CD4-positive, alpha-beta T cell treated with Interleukin-21 for 1 hour (primary cell): Measurements from ENCODE around the gene CEP295NL.

Experiments
- DNase-seq: peaks from one replicate; pipeline ENCODE4 v3.0.0-alpha.2; 2020

CEP295NL gene

DNA sequence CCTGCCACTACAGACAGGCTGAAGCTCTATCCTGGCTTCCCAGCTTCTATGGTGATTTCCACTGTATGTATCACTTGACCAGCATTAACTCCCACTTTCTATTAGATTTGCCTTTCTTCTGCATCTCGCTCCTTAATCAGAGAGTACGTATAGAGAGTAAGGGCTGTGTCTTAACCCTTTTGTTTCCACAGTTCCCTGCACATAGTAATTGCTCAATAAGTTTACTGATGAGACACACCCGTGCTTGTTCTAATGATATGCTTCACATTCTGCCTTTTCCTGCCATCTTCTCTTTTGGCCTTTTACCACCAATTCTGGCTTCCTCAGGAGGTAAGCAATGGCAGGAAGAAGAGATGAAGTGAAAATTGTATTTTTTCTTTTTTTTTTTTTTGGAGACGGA, 41.8 kb downstream of the CEP295NL start:
- no peak for DNase-seq

DNA sequence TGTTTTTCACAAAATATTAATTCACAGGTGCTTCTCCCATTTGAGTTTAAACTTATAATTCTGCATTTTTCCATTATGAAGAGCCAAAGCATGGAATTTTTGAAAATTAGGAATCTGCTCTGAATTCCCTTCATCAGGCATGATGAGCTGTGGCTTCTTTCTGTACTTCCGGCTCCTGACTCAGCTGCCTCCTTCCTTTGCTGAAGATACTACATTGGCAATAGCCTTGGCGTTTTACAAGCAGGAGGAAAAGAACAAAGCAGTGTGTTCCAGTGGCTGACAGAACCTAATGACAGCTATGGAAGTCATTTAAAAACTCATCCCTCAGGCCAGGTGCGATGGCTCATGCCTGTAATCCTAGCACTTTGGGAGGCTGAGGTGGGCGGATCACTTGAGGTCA, 44.0 kb downstream of the CEP295NL start:
- no peak for DNase-seq

DNA sequence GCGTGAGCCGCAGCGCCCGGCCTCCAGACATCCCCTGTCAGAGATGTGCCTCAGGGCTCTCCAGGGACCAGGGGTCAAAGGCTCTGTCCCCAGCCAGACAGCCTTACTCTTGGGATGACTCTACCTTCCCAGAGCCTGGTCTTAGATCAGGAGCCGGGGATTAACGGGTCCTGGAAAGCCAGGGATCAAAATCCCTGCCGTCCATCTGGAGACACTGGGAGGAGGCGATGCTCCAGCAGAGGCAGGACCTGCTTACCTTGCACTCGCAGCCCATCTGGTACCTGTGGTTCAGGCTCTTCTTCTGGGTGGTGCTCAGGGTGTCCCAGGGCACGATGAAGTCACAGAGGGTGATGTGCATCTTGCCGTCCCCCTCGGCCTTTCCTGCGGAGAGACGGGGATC, 45.7 kb downstream of the CEP295NL start:
- no peak for DNase-seq

DNA sequence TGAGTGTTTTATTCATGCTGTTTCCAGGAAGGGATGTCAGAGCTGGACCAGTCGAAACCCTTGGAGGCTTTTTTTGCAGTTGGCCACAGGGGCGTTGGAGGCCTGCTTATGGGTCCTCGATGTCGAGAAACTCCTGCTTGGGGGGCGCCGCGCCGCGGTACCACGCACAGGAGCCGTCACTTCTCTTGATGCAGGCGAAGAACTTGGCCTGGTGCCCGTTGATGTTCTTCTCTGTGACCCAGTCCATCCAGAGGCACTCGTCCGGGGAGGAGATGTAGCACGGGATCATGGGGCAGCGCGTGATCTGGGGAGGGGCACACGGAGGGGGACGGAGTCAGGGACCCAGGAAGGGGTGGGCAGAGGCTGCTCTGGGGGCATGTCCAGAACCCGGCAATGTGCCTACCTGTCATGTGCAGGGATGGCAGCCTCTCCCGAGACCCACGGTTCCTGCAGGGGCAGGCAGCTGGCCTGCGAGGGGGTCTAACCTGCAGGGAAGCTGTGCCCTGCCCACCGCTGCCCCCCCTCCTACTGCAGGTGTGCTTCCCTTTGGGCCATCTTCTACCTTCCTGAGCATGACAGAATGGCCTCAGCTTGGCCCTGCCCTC, 47.3 kb downstream of the CEP295NL start:
- no peak for DNase-seq

DNA sequence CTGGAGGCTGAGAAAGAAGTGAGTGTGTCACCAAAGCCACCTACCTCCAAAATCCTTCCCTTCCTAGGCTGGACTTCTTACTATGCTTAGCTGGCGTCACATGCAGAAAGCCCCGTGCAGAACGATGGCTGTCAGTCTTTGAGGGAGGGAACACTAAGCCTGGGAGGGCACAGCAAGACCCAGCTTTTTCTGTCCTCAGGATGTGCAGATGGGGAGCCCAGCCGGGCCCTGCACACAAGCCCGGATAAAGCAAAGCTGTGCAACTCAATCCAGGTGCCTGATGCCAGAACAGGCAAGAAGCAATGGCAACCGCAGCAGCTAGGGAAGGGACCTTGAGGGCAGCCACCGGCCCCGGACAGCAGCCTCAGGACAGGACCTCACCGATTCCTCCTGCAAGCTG, 48.5 kb downstream of the CEP295NL start:
- no peak for DNase-seq

DNA sequence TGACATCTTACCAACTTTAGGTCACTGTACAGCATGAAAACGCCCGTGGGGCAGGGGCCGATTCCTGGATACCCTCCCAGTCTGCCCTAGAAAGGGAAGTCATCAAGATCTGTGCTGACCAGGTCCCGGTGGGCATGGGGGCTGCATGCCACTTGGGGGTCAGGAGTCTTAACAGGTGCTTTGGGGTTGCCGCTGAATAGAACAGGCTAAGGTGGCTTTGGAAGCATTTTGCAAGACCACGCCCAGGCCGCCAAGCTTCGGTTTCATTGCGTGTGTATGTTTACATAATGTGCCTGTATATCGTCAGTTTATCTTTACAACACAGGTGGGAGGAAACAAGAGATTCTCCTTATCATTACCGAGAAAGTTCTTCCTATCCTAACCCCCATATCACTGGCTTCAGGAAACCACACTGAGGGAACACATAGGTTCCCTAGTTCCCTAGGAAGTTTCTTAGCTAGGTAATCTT, 49.0 kb downstream of the CEP295NL start:
- DNase-seq: no peak

DNA sequence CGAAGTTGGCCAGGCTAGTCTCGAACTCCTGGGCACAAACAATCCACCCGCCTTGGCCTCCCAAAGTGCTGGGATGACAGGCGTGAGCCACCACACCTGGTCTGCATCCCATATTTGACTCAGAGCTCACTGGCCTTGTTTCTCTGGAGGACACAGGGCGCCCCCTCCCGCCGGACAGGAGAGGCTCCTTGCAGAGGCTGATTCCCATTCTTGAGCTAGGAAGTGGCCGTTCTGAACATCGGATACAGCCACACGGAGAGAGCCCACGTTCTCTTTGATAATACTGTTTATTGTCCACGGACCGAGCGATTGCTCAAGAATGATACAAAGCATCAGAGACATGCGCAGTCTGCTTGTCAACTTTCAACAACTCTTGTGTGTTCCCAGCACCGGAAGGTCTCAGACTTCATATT, 50.3 kb downstream of the CEP295NL start:
- no peak for DNase-seq

DNA sequence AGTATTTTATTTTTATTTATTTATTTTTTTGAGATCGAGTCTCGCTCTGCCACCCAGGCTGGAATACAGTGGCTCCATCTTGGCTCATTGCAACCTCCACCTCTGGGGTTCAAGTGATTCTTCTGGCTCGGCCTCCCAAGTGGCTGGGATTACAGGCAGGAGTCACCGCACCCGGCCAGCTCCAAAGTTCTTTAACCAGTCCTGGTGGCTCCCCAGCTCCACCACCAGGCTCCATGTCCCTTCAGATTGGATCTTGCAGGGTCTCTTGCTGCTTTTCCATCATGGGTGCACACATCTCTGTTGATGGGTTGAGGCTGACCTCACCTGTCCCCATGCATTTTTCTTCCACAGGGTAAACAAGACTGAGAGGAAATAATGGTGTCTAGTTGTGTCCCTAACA, 54.0 kb downstream of the CEP295NL start:
- no peak for DNase-seq

DNA sequence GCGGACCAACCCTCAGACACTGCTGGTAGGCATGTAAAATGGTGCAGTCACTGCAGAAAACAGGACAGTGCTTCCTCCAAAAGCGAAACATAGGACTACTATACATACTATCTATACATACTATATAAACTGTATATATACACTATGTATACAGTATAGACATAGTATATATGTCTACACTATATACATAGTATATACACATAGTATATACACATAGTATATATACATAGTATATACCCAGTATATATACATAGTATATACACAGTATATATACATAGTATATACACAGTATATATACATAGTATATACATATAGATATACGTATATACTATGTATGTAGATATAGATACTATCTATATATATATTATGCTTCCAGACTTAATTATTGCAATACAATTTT, 55.9 kb downstream of the CEP295NL start:
- no peak for DNase-seq

DNA sequence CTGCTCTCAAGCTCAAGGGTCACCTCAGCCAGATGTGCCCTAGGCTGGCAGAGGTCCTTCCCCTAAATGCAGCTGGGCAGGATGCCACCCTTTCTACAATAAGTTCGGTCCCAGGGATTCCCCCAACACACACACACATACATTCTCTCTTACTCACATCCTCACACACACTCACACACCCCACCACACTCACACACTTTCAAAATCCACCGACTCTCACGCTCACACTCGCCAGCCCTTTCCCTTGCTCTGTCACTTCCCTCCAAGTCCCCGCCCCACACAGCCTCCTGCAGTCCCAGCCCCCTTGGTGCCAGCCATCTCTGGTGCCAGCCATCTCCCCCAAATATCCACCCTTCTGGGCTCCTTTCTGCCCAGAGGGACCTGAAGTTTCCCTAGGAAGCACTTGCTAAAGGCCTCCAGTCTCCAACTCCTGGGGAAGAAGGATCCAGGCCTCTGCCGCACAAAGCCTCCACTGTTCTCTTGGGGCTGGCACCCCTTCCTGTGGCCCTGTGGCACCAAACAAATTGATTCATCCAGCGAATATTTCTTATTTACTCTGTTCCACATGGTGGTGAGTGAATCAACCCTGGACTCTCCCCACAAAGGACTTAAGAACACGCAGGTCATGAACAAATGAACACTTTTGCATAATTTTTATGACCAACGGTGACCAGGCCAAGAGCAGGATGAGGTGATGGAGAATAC, 58.5 kb downstream of the CEP295NL start:
- DNase-seq: no peak

DNA sequence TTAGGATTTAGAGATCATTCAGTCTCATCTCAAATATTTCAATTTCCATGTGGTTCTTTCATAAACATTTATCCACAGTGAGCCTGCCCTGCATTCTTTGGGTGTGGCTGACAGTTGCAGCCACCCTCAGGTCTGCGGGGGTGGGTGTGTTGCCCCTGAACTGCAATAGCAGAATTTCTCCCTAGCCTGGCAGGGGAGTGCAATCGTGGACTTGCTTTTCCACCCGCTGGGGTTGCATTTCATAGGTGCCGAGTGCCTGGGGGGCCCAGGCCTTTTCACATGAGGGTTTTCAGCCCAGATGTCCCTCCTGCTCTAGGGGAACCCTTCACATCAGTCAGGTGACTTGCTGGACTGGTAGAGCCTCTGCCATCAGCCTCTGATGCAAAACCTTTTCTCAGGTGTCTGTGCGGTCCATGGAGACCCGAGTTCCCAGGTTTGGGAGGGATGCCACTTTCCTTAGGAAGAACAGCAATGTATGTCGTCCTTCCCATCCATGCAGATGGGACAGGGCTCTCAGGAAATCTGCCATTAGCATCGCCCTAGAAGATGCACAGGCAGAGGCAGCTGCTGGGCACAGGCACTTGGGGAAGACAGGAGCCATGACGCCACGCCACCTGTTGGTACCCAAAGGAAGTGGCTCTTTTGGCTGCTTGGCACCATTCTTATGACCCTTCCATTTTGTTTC, 60.0 kb downstream of the CEP295NL start:
- DNase-seq: peak; percentile 75

DNA sequence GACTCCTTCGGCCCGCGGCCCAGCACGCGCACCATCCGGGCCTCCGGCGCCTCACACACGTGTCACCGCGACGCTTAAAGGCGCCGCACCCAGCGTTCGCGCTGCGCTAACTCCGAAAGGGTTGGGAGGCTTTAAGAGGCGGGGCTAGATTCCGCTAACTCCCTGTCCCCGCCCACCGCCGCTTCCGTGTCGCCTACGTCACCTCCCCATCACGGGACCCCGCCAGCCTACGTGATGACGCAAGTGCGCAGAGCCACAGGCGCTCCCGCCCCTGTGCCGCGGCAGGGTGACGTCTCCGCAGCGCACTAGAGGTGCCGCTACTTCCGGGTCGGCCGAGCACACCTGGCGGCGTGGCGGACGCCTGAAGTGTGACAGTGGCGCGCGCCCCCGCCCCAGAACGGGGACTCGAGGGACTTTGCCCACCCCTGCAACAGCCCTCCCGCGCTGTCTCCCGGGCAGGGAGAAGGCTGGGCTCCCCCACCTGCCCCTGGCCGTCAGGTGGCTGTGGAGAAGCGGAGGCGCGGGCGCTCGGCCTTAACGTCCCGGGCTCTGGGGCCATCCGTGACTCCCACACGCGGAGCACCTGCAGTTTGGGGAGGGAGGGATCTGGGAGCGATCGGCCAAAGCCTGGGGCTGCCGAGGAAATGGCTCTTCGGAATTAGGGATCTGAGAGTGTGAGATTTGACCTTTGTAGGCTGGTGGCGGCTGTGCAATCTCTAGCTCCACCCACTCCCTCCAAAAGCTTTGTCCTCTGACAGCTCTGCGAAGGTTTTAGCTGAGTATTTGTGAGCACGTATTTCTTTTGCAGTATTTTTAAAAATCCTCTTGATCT, 62.0 kb downstream of the CEP295NL start, which contains the start of gene USP36:
Gene USP36 (minus strand): TSS at position 35 of the 832 bp plus-strand sequence. CDS start 4,451 bp downstream, outside the sequence.
- peak; percentile 99 for DNase-seq
